COLO829 (cell line): Measurements from ENCODE around the gene SGSH.
"Not testable (repeated sequence)": the region's sequence is repeated elsewhere in the genome, so short reads cannot be mapped to it uniquely, and the experiment has no call there.

Experiments
- DNase-seq: peaks from one replicate; pipeline ENCODE4 v3.0.0; 2012; ENCODE audit warnings: low spot score

Gene SGSH

GRCh38 chr17:80210348-80211108 is 9.6 kb downstream of the SGSH start:
- DNase-seq, result no peak

- DNase-seq, result no peak
These were observed 10.4 kb downstream of the SGSH start for GRCh38 chr17:80209765-80210164.

GRCh38 chr17:80208050-80208449 is 12.1 kb downstream of the SGSH start:
- DNase-seq, result no peak

- DNase-seq, result no peak
These were observed 14.3 kb downstream of the SGSH start for GRCh38 chr17:80205811-80206210.

GRCh38 chr17:80204626-80205468 is 15.3 kb downstream of the SGSH start:
- no peak for DNase-seq

GRCh38 chr17:80203471-80203963 is 16.6 kb downstream of the SGSH start:
- DNase-seq, result no peak

GRCh38 chr17:80202197-80202596 is 17.9 kb downstream of the SGSH start:
- DNase-seq, result no peak

GRCh38 chr17:80201446-80201845 is 18.7 kb downstream of the SGSH start:
- no peak for DNase-seq

- not testable (repeated sequence) for DNase-seq
These were observed 20.8 kb downstream of the SGSH start for GRCh38 chr17:80199295-80199694.

- DNase-seq, result no peak
These were observed 21.9 kb downstream of the SGSH start for GRCh38 chr17:80198144-80198661.

GRCh38 chr17:80196652-80197051 is 23.5 kb downstream of the SGSH start:
- DNase-seq, result no peak

- no peak for DNase-seq
These were observed 24.2 kb downstream of the SGSH start for GRCh38 chr17:80195671-80196529.

GRCh38 chr17:80195141-80195540 is 25.0 kb downstream of the SGSH start:
- no peak for DNase-seq

- DNase-seq, result peak; percentile 77
These were observed 28.1 kb downstream of the SGSH start for GRCh38 chr17:80191865-80192661.

GRCh38 chr17:80191192-80191591 is 28.9 kb downstream of the SGSH start:
- DNase-seq, result no peak

- DNase-seq, result no peak
These were observed 29.4 kb downstream of the SGSH start for GRCh38 chr17:80190716-80191115.

- DNase-seq, result no peak
These were observed 30.5 kb downstream of the SGSH start for GRCh38 chr17:80189611-80190010.

- DNase-seq, result no peak
These were observed 32.6 kb downstream of the SGSH start for GRCh38 chr17:80187515-80187941.

GRCh38 chr17:80187090-80187489 is 33.0 kb downstream of the SGSH start:
- DNase-seq, result no peak

GRCh38 chr17:80185968-80186367 is 34.2 kb downstream of the SGSH start:
- no peak for DNase-seq

- DNase-seq, result no peak
These were observed 35.8 kb downstream of the SGSH start for GRCh38 chr17:80184423-80184714.
